Brain microvascular endothelial cell (primary cell): Measurements from ENCODE around the gene ACTR8.

Source experiments
- DNase-seq: peaks from one replicate; pipeline ENCODE4 v3.0.0-alpha.2; 2020
- H3K27ac ChIP-seq: fragments of 250-450 bp; sonication (Bioruptor Pico); 2 replicates; pipeline ENCODE4 v1.5.1; 2020; ENCODE audit warnings: mild to moderate bottlenecking, moderate library complexity
- H3K27me3 ChIP-seq: fragments of 250-450 bp; sonication (Bioruptor Pico); replicated peaks from 2 replicates; pipeline ENCODE4 v1.5.1; 2020; ENCODE audit warnings: mild to moderate bottlenecking
- H3K36me3 ChIP-seq: fragments of 250-450 bp; sonication (Bioruptor Pico); replicated peaks from 2 replicates; pipeline ENCODE4 v1.5.1; 2020; ENCODE audit warnings: mild to moderate bottlenecking
- H3K4me3 ChIP-seq: 2 replicates; pipeline ENCODE4 v1.5.1; 2011; ENCODE audit warnings: low read depth, mild to moderate bottlenecking, control low read depth, low read length, moderate library complexity
- CTCF ChIP-seq: IDR thresholded peaks from 2 replicates; pipeline ENCODE4 v1.5.1; 2011; ENCODE audit warnings: low read depth, mild to moderate bottlenecking, moderate library complexity, low read length, control low read depth, inconsistent platforms; ENCODE audit errors: missing control alignments
- in situ Hi-C: cut with HindIII; loops from 2 replicates; pipeline ENCODE4 v1.10.0; 2017; ENCODE audit warnings: low sequenced_read_pairs, low pct_ligation_motif_present

ACTR8 gene

GRCh38 chr3:53846851-53847155 lies 35.1 kb downstream of the ACTR8 start:
- Histone ChIP-seq H3K36me3 (no peaks in the 10 kb centered on the region), H3K27ac (no peak overlapping the region), H3K4me3 (no peak overlapping the region), H3K27me3 (peaks cover 20% of the 10 kb centered on the region)
- no peak for DNase-seq
- in situ Hi-C loops: no loop called here
- no peak for TF ChIP-seq CTCF

- Histone ChIP-seq H3K4me3 (peak within 1 kb of the TSS; percentile 57), H3K27me3 (peaks cover 20% of the 10 kb centered on the region), H3K36me3 (no peaks in the 10 kb centered on the region), H3K27ac (no peak within 1 kb of the TSS)
- no peak for DNase-seq
- in situ Hi-C loops: no loop called here
- TF ChIP-seq CTCF: no peak
These were observed 35.7 kb downstream of the ACTR8 start, which contains the start of the genes CHDH and IL17RB for GRCh38 chr3:53846134-53846850. Gene CHDH, minus strand, starts transcription at chr3:53846419. Its CDS starts 22,411 bp downstream, at chr3:53824008. Gene IL17RB, plus strand, starts transcription at chr3:53846568. Its CDS starts 21 bp downstream, at chr3:53846589.

- H3K4me3 ChIP-seq: peak overlapping the region; percentile 57
- in situ Hi-C loops: no loop called here
- no peak for DNase-seq
- no peak overlapping the region for H3K27ac ChIP-seq
- H3K27me3 ChIP-seq: peaks cover 20% of the 10 kb centered on the region
- H3K36me3 ChIP-seq: no peaks in the 10 kb centered on the region
- TF ChIP-seq CTCF: no peak
These were observed 36.1 kb downstream of the ACTR8 start for GRCh38 chr3:53845881-53846133.

- in situ Hi-C loops: no loop called here
- Histone ChIP-seq H3K27ac (no peak overlapping the region), H3K4me3 (peak overlapping the region; percentile 57), H3K36me3 (no peaks in the 10 kb centered on the region), H3K27me3 (peaks cover 20% of the 10 kb centered on the region)
- DNase-seq: peak; percentile 5
- TF ChIP-seq CTCF: peak; percentile 48
These were observed 36.7 kb downstream of the ACTR8 start for GRCh38 chr3:53845103-53845880.

- no peaks in the 10 kb centered on the region for H3K36me3 ChIP-seq
- no peak for TF ChIP-seq CTCF
- no peak overlapping the region for H3K27ac ChIP-seq
- no peak overlapping the region for H3K4me3 ChIP-seq
- DNase-seq: no peak
- peaks cover 20% of the 10 kb centered on the region for H3K27me3 ChIP-seq
- in situ Hi-C loops: no loop called here
These were observed 37.5 kb downstream of the ACTR8 start for GRCh38 chr3:53844262-53845102.
